ENCODE measurements around the gene ATP2B2. TPM values are rescaled to one million over a fixed set of nuclear protein-coding genes. Genes with fewer than 3 reads are reported as not detected.

Gene ATP2B2
- total RNA-seq, 2 experiments from 2014 or later: not detected

DNA sequence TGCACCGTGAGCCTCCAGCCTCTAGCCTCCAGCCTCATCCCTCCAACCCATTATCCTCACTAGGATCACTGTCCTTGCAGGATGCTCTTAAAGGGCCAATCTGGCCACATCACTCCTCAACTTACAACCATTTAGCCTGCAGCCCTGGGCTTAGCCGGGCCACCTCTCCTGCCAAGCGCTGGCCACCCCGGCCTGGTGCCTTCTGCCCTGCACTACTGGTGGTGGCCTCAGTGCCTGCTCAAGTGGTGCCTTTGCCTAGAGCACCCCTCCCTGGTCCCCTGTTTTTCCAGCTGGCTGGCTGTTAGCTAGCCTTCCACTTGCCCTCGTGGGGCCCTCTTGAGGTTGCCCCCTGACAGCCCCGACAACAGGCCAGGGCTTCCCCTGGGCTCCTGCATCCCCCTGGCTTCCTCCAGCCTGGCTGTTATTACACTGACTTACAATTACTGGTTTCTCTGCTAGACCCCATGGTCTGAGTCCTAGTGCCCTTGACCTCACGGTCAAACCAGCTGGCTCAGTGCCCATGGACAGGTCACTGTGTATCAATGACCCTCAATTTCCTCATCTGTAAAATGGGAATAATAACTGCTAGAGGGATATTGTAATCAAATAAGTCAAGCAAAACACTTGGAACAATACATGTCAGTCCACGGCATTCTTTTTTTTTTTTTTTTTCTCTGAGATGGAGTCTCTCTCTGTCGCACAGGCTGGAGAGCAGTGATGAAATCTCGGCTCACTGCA lies 15.5 kb downstream of the ATP2B2 start:
- Mint-ChIP-seq H3K36me3 (ENCODE audit: low read depth) (no peaks in the 10 kb centered on the region), H3K9me3 (no peaks in the 10 kb centered on the region), H3K27me3 (no peaks in the 10 kb centered on the region), H3K4me1 (no peaks in the 10 kb centered on the region), H3K27ac (no peak overlapping the region), H3K4me3 (no peak overlapping the region)
- no peak for DNase-seq
- CTCF ChIA-PET: no interaction called here
- POLR2A ChIA-PET: no interaction called here

DNA sequence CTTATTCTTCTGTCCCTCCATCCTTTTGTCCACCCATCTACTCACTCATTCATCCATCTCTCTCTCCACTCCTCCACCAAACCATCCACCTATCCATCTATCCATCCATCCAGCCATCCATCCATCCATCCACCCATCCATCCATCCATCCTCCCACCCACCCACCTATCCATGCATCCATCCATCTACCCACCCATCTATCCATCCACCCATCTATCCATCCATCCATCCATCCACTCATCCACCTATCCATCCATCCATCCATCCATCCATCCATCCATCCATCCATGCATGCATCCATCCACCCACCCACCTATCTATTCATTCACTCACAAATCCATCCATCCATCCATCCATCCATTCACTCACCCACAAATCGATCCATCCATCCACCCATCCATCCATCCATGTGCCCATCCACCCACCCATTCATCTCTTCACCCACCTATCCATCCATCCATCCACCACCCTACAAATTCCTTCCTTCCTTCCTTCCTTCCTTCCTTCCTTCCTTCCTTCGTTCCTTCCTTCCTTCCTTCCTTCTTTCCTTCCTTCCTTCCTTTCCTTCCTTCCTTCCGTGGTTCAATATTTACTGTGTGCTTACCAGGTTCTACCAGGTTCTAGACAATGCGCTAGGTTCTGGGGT lies 17.3 kb downstream of the ATP2B2 start:
- Mint-ChIP-seq H3K27ac (no peak overlapping the region), H3K4me3 (no peak overlapping the region), H3K27me3 (no peaks in the 10 kb centered on the region), H3K36me3 (ENCODE audit: low read depth) (no peaks in the 10 kb centered on the region), H3K9me3 (no peaks in the 10 kb centered on the region), H3K4me1 (no peaks in the 10 kb centered on the region)
- DNase-seq: no peak
- ChIA-PET POLR2A (no interaction called here), CTCF (no interaction called here)

DNA sequence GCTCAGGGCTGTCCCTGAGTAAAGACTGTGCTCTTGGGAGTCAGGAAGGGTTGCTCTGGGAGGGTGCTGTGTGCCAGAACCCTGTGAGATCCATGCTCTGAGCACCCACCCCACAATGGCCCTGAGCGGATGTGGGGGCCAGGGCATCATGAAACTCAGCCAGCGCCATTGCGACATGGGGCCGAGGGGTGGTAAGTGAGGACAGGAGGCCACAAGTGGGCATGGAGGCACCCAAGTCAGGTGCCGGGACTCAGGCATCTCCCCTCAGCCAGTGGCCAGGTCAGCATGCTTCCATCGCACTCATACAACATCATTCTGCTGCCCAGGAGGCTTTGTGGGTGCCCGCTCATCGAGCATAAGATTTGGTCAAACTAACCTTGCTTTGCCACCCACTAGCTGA lies 19.6 kb downstream of the ATP2B2 start:
- CTCF ChIA-PET: no interaction called here

DNA sequence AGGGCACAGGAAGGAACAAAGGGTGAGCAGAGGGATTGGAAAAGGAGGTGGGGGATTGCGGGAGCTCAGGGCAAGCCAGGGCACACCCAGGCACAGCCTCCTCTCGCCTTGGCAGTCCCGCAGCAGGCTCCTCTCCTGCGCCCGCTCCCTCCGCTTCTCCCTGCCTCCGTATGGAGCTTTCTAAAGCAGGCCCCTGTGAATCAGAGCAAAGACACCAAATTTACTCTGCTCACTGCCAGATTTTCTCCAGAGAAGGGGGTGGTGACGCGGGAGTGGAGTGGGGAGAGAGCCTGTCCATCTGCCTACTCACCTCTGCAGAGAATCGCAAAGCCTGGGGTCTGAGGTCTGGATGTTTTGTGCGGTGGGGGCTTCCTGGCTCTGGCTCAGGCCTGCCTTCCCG lies 20.0 kb downstream of the ATP2B2 start:
- no peaks in the 10 kb centered on the region for H3K36me3 Mint-ChIP-seq (ENCODE audit: low read depth)
- H3K27me3 Mint-ChIP-seq: no peaks in the 10 kb centered on the region
- no peak overlapping the region for H3K4me3 Mint-ChIP-seq
- ChIA-PET CTCF (no interaction called here), POLR2A (no interaction called here)
- no peak for DNase-seq
- H3K9me3 Mint-ChIP-seq: no peaks in the 10 kb centered on the region
- no peaks in the 10 kb centered on the region for H3K4me1 Mint-ChIP-seq
- no peak overlapping the region for H3K27ac Mint-ChIP-seq

More for the DNA sequence above, 19.6 kb downstream of the ATP2B2 start:
- Mint-ChIP-seq H3K4me3 (no peak overlapping the region), H3K27ac (no peak overlapping the region), H3K27me3 (no peaks in the 10 kb centered on the region), H3K4me1 (no peaks in the 10 kb centered on the region), H3K9me3 (no peaks in the 10 kb centered on the region), H3K36me3 (ENCODE audit: low read depth) (no peaks in the 10 kb centered on the region)
- POLR2A ChIA-PET: no interaction called here
- DNase-seq: no peak

DNA sequence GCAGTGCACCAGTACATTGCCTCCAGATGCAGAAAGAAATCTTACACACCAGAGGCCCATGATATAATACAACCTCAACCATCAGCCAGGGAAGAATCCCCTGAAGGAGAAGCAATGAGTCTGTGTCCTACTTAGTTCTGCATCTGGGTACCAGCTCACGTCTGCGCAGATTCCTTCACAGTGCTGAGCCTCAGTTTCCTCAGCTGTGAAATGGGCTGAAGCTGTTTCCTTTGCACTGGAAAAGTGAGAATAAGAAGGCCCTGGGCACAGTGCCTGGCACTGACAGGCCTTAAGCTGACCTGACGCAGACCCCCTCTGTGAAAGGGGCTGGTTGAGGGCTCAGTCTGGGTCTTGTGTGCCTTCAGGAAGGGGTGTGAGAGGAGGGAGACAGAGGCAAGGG lies 20.7 kb downstream of the ATP2B2 start:
- no peaks in the 10 kb centered on the region for H3K9me3 Mint-ChIP-seq
- no peaks in the 10 kb centered on the region for H3K27me3 Mint-ChIP-seq
- H3K4me3 Mint-ChIP-seq: no peak overlapping the region
- no peaks in the 10 kb centered on the region for H3K36me3 Mint-ChIP-seq (ENCODE audit: low read depth)
- ChIA-PET POLR2A (no interaction called here), CTCF (no interaction called here)
- no peak overlapping the region for H3K27ac Mint-ChIP-seq
- no peak for DNase-seq
- H3K4me1 Mint-ChIP-seq: no peaks in the 10 kb centered on the region

DNA sequence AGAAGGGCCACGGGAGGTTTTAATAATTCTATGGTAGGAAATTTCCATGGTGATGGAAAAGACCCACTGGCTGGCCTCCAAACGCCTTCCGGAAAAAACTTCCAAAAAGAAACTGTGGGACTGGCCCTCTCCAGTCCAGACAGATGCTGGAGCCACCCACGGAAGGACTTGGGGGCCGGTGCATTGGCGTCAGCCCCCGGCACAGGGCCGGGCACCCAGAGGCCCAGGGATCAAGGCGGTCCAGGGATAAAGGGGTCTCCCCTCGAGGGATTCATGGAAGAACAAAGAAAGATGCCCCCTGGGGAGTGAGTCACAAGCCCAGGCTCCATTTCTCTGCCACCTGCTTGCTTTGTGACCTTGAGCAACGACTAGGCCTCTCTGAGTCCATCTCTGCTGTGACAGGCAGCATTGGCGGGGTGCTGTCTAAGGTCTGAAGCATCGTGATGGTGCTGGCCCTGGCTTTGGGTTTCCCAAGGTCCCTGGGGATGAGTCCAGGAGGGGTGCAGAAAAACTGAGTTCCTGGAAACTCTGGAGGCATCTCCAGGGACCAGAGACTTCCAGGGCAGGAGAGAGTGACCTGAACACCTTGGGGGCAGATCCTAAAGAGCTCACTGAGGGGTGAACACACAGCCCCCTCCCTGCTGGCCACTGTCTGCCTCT lies 21.6 kb downstream of the ATP2B2 start:
- no peak for DNase-seq
- ChIA-PET POLR2A (no interaction called here), CTCF (no interaction called here)
- Mint-ChIP-seq H3K36me3 (ENCODE audit: low read depth) (no peaks in the 10 kb centered on the region), H3K4me3 (no peak overlapping the region), H3K27ac (no peak overlapping the region), H3K4me1 (no peaks in the 10 kb centered on the region), H3K27me3 (no peaks in the 10 kb centered on the region), H3K9me3 (no peaks in the 10 kb centered on the region)

DNA sequence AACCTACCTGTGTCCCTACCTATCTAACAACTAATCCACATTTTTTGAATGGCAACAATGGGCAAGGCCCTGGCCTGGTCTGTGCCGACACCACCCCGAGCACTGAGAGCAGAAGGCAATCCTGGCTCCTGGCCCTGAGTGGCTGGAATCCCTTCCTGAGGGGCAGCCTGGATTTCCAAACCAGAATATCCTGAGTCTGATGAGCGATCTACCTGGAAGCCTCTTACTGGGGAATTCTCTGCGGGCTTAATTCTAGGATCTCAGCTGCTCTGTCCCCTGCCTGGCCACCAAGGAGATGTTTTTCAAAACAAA lies 22.1 kb downstream of the ATP2B2 start:
- ChIA-PET CTCF (no interaction called here), POLR2A (no interaction called here)
- no peaks in the 10 kb centered on the region for H3K36me3 Mint-ChIP-seq (ENCODE audit: low read depth)
- H3K4me1 Mint-ChIP-seq: no peaks in the 10 kb centered on the region
- no peaks in the 10 kb centered on the region for H3K9me3 Mint-ChIP-seq
- no peak for DNase-seq
- H3K27me3 Mint-ChIP-seq: no peaks in the 10 kb centered on the region
- no peak overlapping the region for H3K27ac Mint-ChIP-seq
- H3K4me3 Mint-ChIP-seq: no peak overlapping the region

DNA sequence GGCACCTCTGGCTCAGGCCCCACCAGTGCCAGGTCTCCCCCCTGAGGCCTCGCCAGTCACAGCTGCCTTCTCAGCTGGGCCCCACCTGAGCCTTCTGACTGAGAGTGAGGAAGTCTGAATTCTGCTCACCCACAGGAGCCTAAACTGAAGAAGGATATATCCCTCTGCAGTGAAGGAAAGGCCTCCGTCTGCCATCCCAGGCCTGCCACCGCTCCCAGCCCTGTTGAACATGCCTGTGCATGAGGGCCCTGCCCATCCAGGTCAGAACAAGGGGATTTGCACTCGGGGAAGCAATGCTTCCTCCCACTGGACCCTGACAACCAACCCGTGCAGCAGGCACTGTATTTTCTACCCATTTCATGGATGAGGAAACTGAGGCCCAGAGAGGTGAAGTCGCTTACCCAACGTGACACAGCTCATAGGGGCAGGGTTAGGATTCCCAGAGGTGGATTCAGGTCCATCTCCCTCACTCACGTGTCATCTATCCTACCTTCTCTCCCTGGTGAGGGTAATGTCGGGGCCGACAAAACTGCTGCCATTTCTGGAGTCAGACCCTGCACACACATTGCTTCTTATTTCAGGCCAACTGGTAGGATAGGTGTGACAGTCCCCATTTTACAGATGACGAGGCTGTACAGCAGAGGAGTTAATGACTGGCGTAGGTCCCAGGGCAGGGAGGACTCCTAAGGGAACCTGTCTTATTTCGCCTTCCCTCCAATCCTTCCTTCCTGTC lies 22.6 kb downstream of the ATP2B2 start:
- ChIA-PET POLR2A (no interaction called here), CTCF (no interaction called here)
- H3K9me3 Mint-ChIP-seq: no peaks in the 10 kb centered on the region
- no peak for DNase-seq
- no peaks in the 10 kb centered on the region for H3K4me1 Mint-ChIP-seq
- H3K27me3 Mint-ChIP-seq: no peaks in the 10 kb centered on the region
- no peak overlapping the region for H3K27ac Mint-ChIP-seq
- H3K36me3 Mint-ChIP-seq (ENCODE audit: low read depth): no peaks in the 10 kb centered on the region
- H3K4me3 Mint-ChIP-seq: no peak overlapping the region

DNA sequence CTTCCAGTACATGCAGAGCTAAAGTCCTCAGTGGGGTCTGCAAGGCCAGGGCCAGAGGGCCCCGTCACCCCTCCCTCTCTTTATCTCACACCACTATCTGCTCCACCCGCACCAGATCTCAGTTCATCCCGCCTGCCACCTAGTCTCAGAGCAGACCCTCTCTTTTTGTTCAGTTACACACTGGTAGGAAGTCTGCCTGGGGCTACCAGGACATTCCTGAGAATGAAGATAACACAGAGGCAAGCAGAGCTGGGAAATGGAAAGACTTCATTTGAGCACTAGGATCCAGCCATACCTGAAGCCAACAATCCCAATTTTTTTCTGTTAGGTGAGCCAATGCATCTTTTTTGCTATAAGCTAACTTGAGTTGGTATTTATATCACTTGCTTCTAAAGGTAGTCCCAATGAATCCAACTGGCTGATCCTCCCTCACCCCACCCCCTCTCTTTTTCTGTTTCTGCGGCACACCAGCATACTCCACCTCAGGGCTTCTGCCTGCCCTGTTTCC lies 24.5 kb downstream of the ATP2B2 start:
- H3K36me3 Mint-ChIP-seq (ENCODE audit: low read depth): no peaks in the 10 kb centered on the region
- ChIA-PET POLR2A (no interaction called here), CTCF (interaction anchor here (1.2 kb wide), 1 partner anchor 15 kb away, joined by 3 read pairs; no protein-coding TSS in a partner anchor)
- no peak overlapping the region for H3K4me3 Mint-ChIP-seq
- H3K27ac Mint-ChIP-seq: no peak overlapping the region
- no peaks in the 10 kb centered on the region for H3K4me1 Mint-ChIP-seq
- H3K9me3 Mint-ChIP-seq: no peaks in the 10 kb centered on the region
- no peaks in the 10 kb centered on the region for H3K27me3 Mint-ChIP-seq
- no peak for DNase-seq

DNA sequence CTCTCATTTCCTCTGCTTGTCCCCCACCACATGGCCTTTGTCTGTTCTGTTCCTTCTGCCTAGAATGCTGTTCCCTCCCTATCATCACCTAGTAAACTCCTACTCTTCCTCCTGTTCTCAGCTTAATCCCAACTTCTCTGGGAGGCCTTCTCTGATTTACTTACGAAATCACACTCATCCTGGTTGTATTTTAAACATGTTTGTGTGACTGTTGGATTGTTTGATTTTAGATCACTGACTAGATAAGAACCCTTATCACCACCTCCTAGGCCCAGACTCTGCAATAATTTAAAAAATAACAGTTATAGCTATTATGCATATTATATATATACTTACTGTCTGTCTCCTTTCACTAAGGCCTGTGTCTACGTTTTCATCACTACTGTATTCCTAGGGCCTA lies 26.1 kb downstream of the ATP2B2 start:
- Mint-ChIP-seq H3K27ac (no peak overlapping the region), H3K27me3 (no peaks in the 10 kb centered on the region), H3K9me3 (no peaks in the 10 kb centered on the region), H3K36me3 (ENCODE audit: low read depth) (no peaks in the 10 kb centered on the region), H3K4me1 (no peaks in the 10 kb centered on the region), H3K4me3 (no peak overlapping the region)
- no peak for DNase-seq
- CTCF ChIA-PET: no interaction called here
- POLR2A ChIA-PET: no interaction called here

DNA sequence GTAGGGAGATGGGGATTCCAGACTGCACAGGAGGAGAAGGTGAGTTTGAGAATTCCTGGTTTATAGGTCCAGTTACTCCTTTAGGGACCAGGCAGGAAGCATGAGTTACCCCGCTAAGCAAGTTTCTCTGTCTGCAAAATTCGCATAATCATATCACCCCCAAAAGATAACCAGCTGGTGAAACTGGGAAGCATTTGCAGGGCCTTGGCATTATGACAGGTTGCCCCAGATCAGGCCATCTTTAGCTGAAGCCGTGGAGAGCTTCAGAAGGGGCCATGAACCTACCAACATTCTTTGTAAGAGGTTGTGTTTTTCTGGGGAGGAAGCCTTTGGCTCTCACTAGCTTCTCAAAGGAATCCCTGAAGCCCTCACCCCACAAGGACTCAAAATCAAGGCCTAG lies 29.4 kb downstream of the ATP2B2 start:
- Mint-ChIP-seq H3K36me3 (ENCODE audit: low read depth) (no peaks in the 10 kb centered on the region), H3K9me3 (no peaks in the 10 kb centered on the region), H3K27ac (no peak overlapping the region), H3K27me3 (peaks cover 7% of the 10 kb centered on the region), H3K4me1 (no peaks in the 10 kb centered on the region), H3K4me3 (no peak overlapping the region)
- CTCF ChIA-PET: no interaction called here
- DNase-seq: no peak
- POLR2A ChIA-PET: no interaction called here

DNA sequence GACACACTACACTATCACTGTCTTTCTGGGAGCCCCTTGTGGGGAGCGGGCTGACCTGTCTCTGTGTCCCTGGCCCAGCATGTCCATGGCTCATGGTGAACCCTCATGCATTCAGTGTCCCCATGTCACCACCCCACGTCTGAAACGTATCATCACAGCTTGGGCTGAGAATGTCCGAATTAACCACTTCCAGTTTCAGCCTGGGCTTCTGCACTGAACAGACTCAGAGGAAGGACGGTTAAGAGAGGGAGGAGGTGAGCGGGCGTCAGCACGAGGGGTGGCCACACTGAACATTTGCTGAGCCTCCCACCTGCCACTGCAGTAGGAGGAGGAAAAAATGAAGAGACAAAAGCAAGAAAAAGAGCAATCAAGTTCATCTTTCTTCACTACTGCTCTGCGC lies 30.5 kb downstream of the ATP2B2 start:
- Mint-ChIP-seq H3K36me3 (ENCODE audit: low read depth) (no peaks in the 10 kb centered on the region), H3K27me3 (peaks cover 7% of the 10 kb centered on the region), H3K4me1 (no peaks in the 10 kb centered on the region), H3K4me3 (no peak overlapping the region), H3K27ac (no peak overlapping the region), H3K9me3 (no peaks in the 10 kb centered on the region)
- POLR2A ChIA-PET: no interaction called here
- CTCF ChIA-PET: no interaction called here
- no peak for DNase-seq

DNA sequence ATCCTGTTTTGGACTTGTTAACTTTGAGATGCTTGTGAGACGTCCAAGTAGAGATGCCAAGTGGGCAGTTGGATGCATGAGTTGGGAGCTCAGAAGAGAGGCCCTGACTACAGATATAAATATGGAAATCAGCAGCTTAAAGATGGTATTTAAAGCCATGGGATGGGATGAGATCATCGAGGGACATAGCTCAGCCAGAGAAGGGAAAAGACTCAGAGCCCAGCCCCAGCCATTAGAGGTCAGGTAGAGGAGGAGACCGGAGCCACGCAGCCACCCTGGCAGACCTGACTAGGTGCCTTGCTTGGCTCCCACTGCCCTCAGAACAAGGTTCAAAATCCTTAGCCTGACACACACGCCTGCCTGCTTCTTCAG lies 31.1 kb downstream of the ATP2B2 start:
- Mint-ChIP-seq H3K9me3 (no peaks in the 10 kb centered on the region), H3K4me3 (no peak overlapping the region), H3K27ac (no peak overlapping the region), H3K4me1 (no peaks in the 10 kb centered on the region), H3K36me3 (ENCODE audit: low read depth) (no peaks in the 10 kb centered on the region), H3K27me3 (peaks cover 7% of the 10 kb centered on the region)
- ChIA-PET POLR2A (no interaction called here), CTCF (no interaction called here)
- no peak for DNase-seq
